Panc1 (cell line): ENCODE results near the gene LUZP2. TPM values are rescaled to one million over a fixed set of nuclear protein-coding genes. Genes with fewer than 3 reads are reported as not detected.

Experiments
- ATAC-seq: fragments of 200-7000 bp; cut with Tn5 transposase; 2 replicates; pipeline ENCODE4 v1.9.1; 2020; ENCODE audit warnings: mild to moderate bottlenecking, moderate library complexity
- BruUV-seq: library from RNA; stranded (reverse); fragments of 400-500 nt; replicated peaks from 2 replicates; lab custom pipeline; 2021; lab: Mats Ljungman, UMichigan
- CTCF ChIA-PET: fragments of 300-600 bp; sonication (Branson Sonifier 250); formaldehyde crosslinking; loops from one replicate; lab custom pipeline; 2022; ENCODE audit warnings: antibody characterized with exemption; lab: Charles Lee
- POLR2A ChIA-PET: fragments of 300-600 bp; sonication (Branson Sonifier 250); formaldehyde crosslinking; loops from one replicate; lab custom pipeline; 2022; ENCODE audit warnings: antibody characterized with exemption; lab: Charles Lee
- DNase-seq: peaks from one replicate; pipeline ENCODE4 v3.0.0-alpha.2; 2010; ENCODE audit warnings: low read depth, low spot score
- H3K27ac ChIP-seq: 2 replicates; pipeline ENCODE4 v1.5.1; 2011; ENCODE audit warnings: mild to moderate bottlenecking, low read length, inconsistent platforms
- H3K27me3 ChIP-seq: fragments of 200-500 bp; sonication (Bioruptor generic); 2 replicates; pipeline ENCODE4 v1.6.0; 2014; ENCODE audit warnings: low read length, inconsistent platforms; ENCODE audit not compliant: control insufficient read depth, insufficient read depth
- H3K36me3 ChIP-seq: fragments of 200-500 bp; sonication (Bioruptor generic); 2 replicates; pipeline ENCODE4 v1.5.1; 2014; ENCODE audit warnings: inconsistent platforms, mild to moderate bottlenecking, low read length, moderate library complexity; ENCODE audit not compliant: control insufficient read depth, insufficient read depth
- H3K4me1 ChIP-seq: 2 replicates; pipeline ENCODE4 v1.5.1; 2011; ENCODE audit warnings: inconsistent platforms, mild to moderate bottlenecking, low read length, moderate library complexity; ENCODE audit not compliant: control insufficient read depth, insufficient read depth
- H3K4me3 ChIP-seq, 2 experiments: 2 replicates each; pipeline ENCODE4 v1.5.1; 2011 to 2012; ENCODE audit warnings: low read depth in 2 of 2, low read length in 2 of 2, mild to moderate bottlenecking in 2 of 2, inconsistent platforms in 1 of 2, moderate library complexity in 1 of 2
- H3K9me3 ChIP-seq: fragments of 200-500 bp; sonication (Bioruptor generic); 2 replicates; pipeline ENCODE4 v1.5.1; 2014; ENCODE audit warnings: low read depth, mild to moderate bottlenecking, inconsistent platforms, low read length, moderate library complexity; ENCODE audit not compliant: control insufficient read depth, insufficient read depth
- CTCF ChIP-seq: fragments of 450-650 bp; IDR thresholded peaks from 2 replicates; pipeline ENCODE4 v1.5.1; 2017; ENCODE audit warnings: mild to moderate bottlenecking
- POLR2AphosphoS5 ChIP-seq: IDR thresholded peaks from 2 replicates; pipeline ENCODE4 v1.6.1; 2012; ENCODE audit warnings: mild to moderate bottlenecking, low read depth, low read length, moderate library complexity
- REST ChIP-seq, 2 experiments: IDR thresholded peaks; 2 replicates each; pipeline ENCODE4 v1.6.1; 2011 to 2012; ENCODE audit warnings: low read depth in 2 of 2, control low read depth in 1 of 2, low read length in 1 of 2, mild to moderate bottlenecking in 1 of 2, moderate library complexity in 1 of 2; ENCODE audit not compliant: insufficient read depth in 1 of 2
- SIN3A ChIP-seq: IDR thresholded peaks from 2 replicates; pipeline ENCODE4 v1.6.1; 2012; ENCODE audit warnings: low read depth, mild to moderate bottlenecking, low read length, moderate library complexity, borderline replicate concordance; ENCODE audit not compliant: insufficient read depth
- TCF7L2 ChIP-seq: IDR thresholded peaks from 2 replicates; pipeline ENCODE4 v1.6.1; 2011; ENCODE audit warnings: mild to moderate bottlenecking, low read depth, low read length, inconsistent platforms
- in situ Hi-C: cut with HindIII; loops from 2 replicates; pipeline ENCODE4 v1.10.0; 2016; ENCODE audit warnings: low sequenced_read_pairs, low pct_unique_long_range_greater_than_20kb
- intact Hi-C: fragments of 100-400 bp; cut with micrococcal nuclease; formaldehyde crosslinking; loops from one replicate; pipeline ENCODE4 v1.10.0; 2022; ENCODE audit not compliant: unreplicated experiment
- total RNA-seq: library from RNA; stranded (reverse); gene quantifications from one replicate; pipeline ENCODE4 v1.2.1, GENCODE V29; 2021; ENCODE audit not compliant: unreplicated experiment

The LUZP2 gene
- total RNA-seq, 1 experiment from 2014 or later, result 0.18 TPM

- H3K4me1 ChIP-seq, result no peaks in the 10 kb centered on the region
- H3K36me3 ChIP-seq, result no peaks in the 10 kb centered on the region
- in situ Hi-C loops (no loop called here), intact Hi-C loops (no loop called here)
- BruUV-seq, result no TSS peak
- no peak overlapping the region for H3K4me3 ChIP-seq
- CTCF ChIA-PET, result no interaction called here
- H3K27me3 ChIP-seq, result no peaks in the 10 kb centered on the region
- no peak for DNase-seq
- POLR2A ChIA-PET, result no interaction called here
- ATAC-seq, result no peak
- no peak overlapping the region for H3K27ac ChIP-seq
- TF ChIP-seq TCF7L2 (no peak), CTCF (no peak), POLR2AphosphoS5 (no peak), SIN3A (no peak), REST (IDR thresholded peaks at IDR 0.05; ENCODE audit: insufficient read depth in 1 of 2, low read depth in 2 of 2, low read length in 1 of 2) (no peak)
- no peaks in the 10 kb centered on the region for H3K9me3 ChIP-seq
Observed at GRCh38 chr11:24833573-24833972, 336.7 kb downstream of the LUZP2 start.

- no peak for DNase-seq
- Histone ChIP-seq H3K27ac (no peak overlapping the region), H3K27me3 (no peaks in the 10 kb centered on the region), H3K4me3 (no peak overlapping the region), H3K36me3 (no peaks in the 10 kb centered on the region), H3K9me3 (no peaks in the 10 kb centered on the region), H3K4me1 (no peaks in the 10 kb centered on the region)
- intact Hi-C loops (no loop called here), in situ Hi-C loops (no loop called here)
- BruUV-seq, result no TSS peak
- no peak for ATAC-seq
- TF ChIP-seq SIN3A, result no peak
- no peak for TF ChIP-seq POLR2AphosphoS5
- no peak for TF ChIP-seq TCF7L2
- no peak for TF ChIP-seq REST (IDR thresholded peaks at IDR 0.05; ENCODE audit: insufficient read depth in 1 of 2, low read depth in 2 of 2, low read length in 1 of 2)
- no peak for TF ChIP-seq CTCF
- CTCF ChIA-PET, result no interaction called here
- POLR2A ChIA-PET, result no interaction called here
Observed at GRCh38 chr11:24837112-24837511, 340.3 kb downstream of the LUZP2 start.
